ENCODE results near the gene IQGAP1. TPM values are rescaled to one million over a fixed set of nuclear protein-coding genes. Genes with fewer than 3 reads are reported as not detected.
A peak's percentile ranks its signal among the peaks of the same experiment; 100 is the strongest.

The IQGAP1 gene
- total RNA-seq, 1 donor from 2014 or later, result 154 TPM

- intact Hi-C loops (cut with micrococcal nuclease), result loop anchor here (1.0 to 5.0 kb wide), 5 partner anchors 12 to 114 kb away; partner anchors contain the start of gene IQGAP1
- DNase-seq, result peak; percentile 74
- Mint-ChIP-seq H3K27ac (peak overlapping the region; percentile 88), H3K9me3 (peaks cover 7% of the 10 kb centered on the region), H3K27me3 (no peaks in the 10 kb centered on the region), H3K36me3 (ENCODE audit: low read depth) (peaks cover 25% of the 10 kb centered on the region), H3K4me1 (peaks cover 52% of the 10 kb centered on the region), H3K4me3 (peak overlapping the region; percentile 62)
Observed at GRCh38 chr15:90419738-90420406, 31.8 kb downstream of the IQGAP1 start.

GRCh38 chr15:90420451-90420850, 32.4 kb downstream of the IQGAP1 start:
- no peaks in the 10 kb centered on the region for H3K27me3 Mint-ChIP-seq
- intact Hi-C loops (cut with micrococcal nuclease), result loop anchor here (5.0 kb wide), 1 partner anchor 58 kb away; no protein-coding TSS in a partner anchor
- peak overlapping the region; percentile 88 for H3K27ac Mint-ChIP-seq
- H3K4me3 Mint-ChIP-seq, result peak overlapping the region; percentile 62
- no peak for DNase-seq
- peaks cover 26% of the 10 kb centered on the region for H3K36me3 Mint-ChIP-seq (ENCODE audit: low read depth)
- peaks cover 54% of the 10 kb centered on the region for H3K4me1 Mint-ChIP-seq
- peaks cover 7% of the 10 kb centered on the region for H3K9me3 Mint-ChIP-seq

GRCh38 chr15:90421527-90421926, 33.5 kb downstream of the IQGAP1 start:
- peak overlapping the region; percentile 6 for H3K27ac Mint-ChIP-seq
- H3K4me3 Mint-ChIP-seq, result no peak overlapping the region
- peaks cover 25% of the 10 kb centered on the region for H3K36me3 Mint-ChIP-seq (ENCODE audit: low read depth)

GRCh38 chr15:90422043-90422442, 34.0 kb downstream of the IQGAP1 start:
- peaks cover 7% of the 10 kb centered on the region for H3K9me3 Mint-ChIP-seq
- H3K4me3 Mint-ChIP-seq, result no peak overlapping the region
- peaks cover 49% of the 10 kb centered on the region for H3K4me1 Mint-ChIP-seq
- H3K36me3 Mint-ChIP-seq (ENCODE audit: low read depth), result peaks cover 24% of the 10 kb centered on the region
- H3K27ac Mint-ChIP-seq, result peak overlapping the region; percentile 66
- no peak for DNase-seq
- H3K27me3 Mint-ChIP-seq, result no peaks in the 10 kb centered on the region
- intact Hi-C loops (cut with micrococcal nuclease), result loop anchor here (5.0 kb wide), 1 partner anchor 60 kb away; no protein-coding TSS in a partner anchor

More at GRCh38 chr15:90421527-90421926, 33.5 kb downstream of the IQGAP1 start:
- no peak for DNase-seq
- intact Hi-C loops (cut with micrococcal nuclease), result loop anchor here (5.0 kb wide), 1 partner anchor 59 kb away; no protein-coding TSS in a partner anchor
- H3K4me1 Mint-ChIP-seq, result peaks cover 53% of the 10 kb centered on the region
- peaks cover 7% of the 10 kb centered on the region for H3K9me3 Mint-ChIP-seq
- H3K27me3 Mint-ChIP-seq, result no peaks in the 10 kb centered on the region

- H3K36me3 Mint-ChIP-seq (ENCODE audit: low read depth), result peaks cover 21% of the 10 kb centered on the region
- no peak overlapping the region for H3K4me3 Mint-ChIP-seq
- H3K4me1 Mint-ChIP-seq, result peaks cover 45% of the 10 kb centered on the region
- intact Hi-C loops (cut with micrococcal nuclease), result loop anchor here (5.0 kb wide), 1 partner anchor 61 kb away; no protein-coding TSS in a partner anchor
- no peaks in the 10 kb centered on the region for H3K27me3 Mint-ChIP-seq
- peak overlapping the region; percentile 58 for H3K27ac Mint-ChIP-seq
- no peak for DNase-seq
- peaks cover under 1% of the 10 kb centered on the region for H3K9me3 Mint-ChIP-seq
Observed at GRCh38 chr15:90422936-90423335, 34.9 kb downstream of the IQGAP1 start.

GRCh38 chr15:90423801-90424319, 35.8 kb downstream of the IQGAP1 start:
- no peak for DNase-seq
- Mint-ChIP-seq H3K4me1 (peaks cover 38% of the 10 kb centered on the region), H3K27ac (no peak overlapping the region), H3K9me3 (no peaks in the 10 kb centered on the region), H3K36me3 (ENCODE audit: low read depth) (peaks cover 25% of the 10 kb centered on the region), H3K4me3 (no peak overlapping the region), H3K27me3 (no peaks in the 10 kb centered on the region)
- intact Hi-C loops (cut with micrococcal nuclease), result loop anchor here (5.0 kb wide), 1 partner anchor 62 kb away; no protein-coding TSS in a partner anchor

GRCh38 chr15:90425726-90426346, 37.8 kb downstream of the IQGAP1 start:
- Mint-ChIP-seq H3K4me1 (peaks cover 24% of the 10 kb centered on the region), H3K4me3 (no peak overlapping the region), H3K9me3 (no peaks in the 10 kb centered on the region), H3K36me3 (ENCODE audit: low read depth) (peaks cover 37% of the 10 kb centered on the region), H3K27ac (peak overlapping the region; percentile 36), H3K27me3 (no peaks in the 10 kb centered on the region)
- intact Hi-C loops (cut with micrococcal nuclease), result no loop called here
- DNase-seq, result peak; percentile 34

GRCh38 chr15:90427185-90427584, 39.1 kb downstream of the IQGAP1 start:
- intact Hi-C loops (cut with micrococcal nuclease), result no loop called here
- no peaks in the 10 kb centered on the region for H3K27me3 Mint-ChIP-seq
- peaks cover 21% of the 10 kb centered on the region for H3K4me1 Mint-ChIP-seq
- peaks cover 42% of the 10 kb centered on the region for H3K36me3 Mint-ChIP-seq (ENCODE audit: low read depth)
- H3K4me3 Mint-ChIP-seq, result no peak overlapping the region
- no peak for DNase-seq
- peak overlapping the region; percentile 15 for H3K27ac Mint-ChIP-seq
- H3K9me3 Mint-ChIP-seq, result no peaks in the 10 kb centered on the region

- H3K36me3 Mint-ChIP-seq (ENCODE audit: low read depth), result peaks cover 62% of the 10 kb centered on the region
Observed at GRCh38 chr15:90432253-90432652, 44.2 kb downstream of the IQGAP1 start.

GRCh38 chr15:90435652-90436337, 47.8 kb downstream of the IQGAP1 start:
- peak overlapping the region; percentile 32 for H3K27ac Mint-ChIP-seq
- no peaks in the 10 kb centered on the region for H3K9me3 Mint-ChIP-seq
- no peaks in the 10 kb centered on the region for H3K27me3 Mint-ChIP-seq
- H3K4me3 Mint-ChIP-seq, result no peak overlapping the region
- H3K4me1 Mint-ChIP-seq, result peaks cover 23% of the 10 kb centered on the region
- peaks cover 48% of the 10 kb centered on the region for H3K36me3 Mint-ChIP-seq (ENCODE audit: low read depth)
- intact Hi-C loops (cut with micrococcal nuclease), result no loop called here
- DNase-seq, result no peak

More at GRCh38 chr15:90432253-90432652, 44.2 kb downstream of the IQGAP1 start:
- no peak for DNase-seq
- H3K9me3 Mint-ChIP-seq, result no peaks in the 10 kb centered on the region
- H3K27ac Mint-ChIP-seq, result no peak overlapping the region
- intact Hi-C loops (cut with micrococcal nuclease), result no loop called here
- H3K27me3 Mint-ChIP-seq, result no peaks in the 10 kb centered on the region
- peaks cover 23% of the 10 kb centered on the region for H3K4me1 Mint-ChIP-seq
- H3K4me3 Mint-ChIP-seq, result no peak overlapping the region

GRCh38 chr15:90436952-90437351, 48.9 kb downstream of the IQGAP1 start:
- Mint-ChIP-seq H3K27me3 (no peaks in the 10 kb centered on the region), H3K36me3 (ENCODE audit: low read depth) (peaks cover 54% of the 10 kb centered on the region), H3K9me3 (no peaks in the 10 kb centered on the region), H3K4me1 (peaks cover 23% of the 10 kb centered on the region), H3K27ac (no peak overlapping the region), H3K4me3 (no peak overlapping the region)
- DNase-seq, result no peak
- intact Hi-C loops (cut with micrococcal nuclease), result no loop called here

GRCh38 chr15:90437516-90437915, 49.5 kb downstream of the IQGAP1 start:
- intact Hi-C loops (cut with micrococcal nuclease), result no loop called here
- Mint-ChIP-seq H3K4me3 (no peak overlapping the region), H3K27ac (no peak overlapping the region), H3K36me3 (ENCODE audit: low read depth) (peaks cover 53% of the 10 kb centered on the region), H3K4me1 (peaks cover 20% of the 10 kb centered on the region), H3K9me3 (no peaks in the 10 kb centered on the region), H3K27me3 (no peaks in the 10 kb centered on the region)
- DNase-seq, result no peak

- Mint-ChIP-seq H3K27me3 (no peaks in the 10 kb centered on the region), H3K27ac (peak overlapping the region; percentile 29), H3K9me3 (no peaks in the 10 kb centered on the region), H3K4me3 (no peak overlapping the region), H3K4me1 (peaks cover 19% of the 10 kb centered on the region), H3K36me3 (ENCODE audit: low read depth) (peaks cover 48% of the 10 kb centered on the region)
- DNase-seq, result no peak
- intact Hi-C loops (cut with micrococcal nuclease), result no loop called here
Observed at GRCh38 chr15:90439946-90440345, 51.9 kb downstream of the IQGAP1 start.
